ES-I3 (cell line): ENCODE data around the gene UBE2G2.
A peak's percentile ranks its signal among the peaks of the same experiment; 100 is the strongest.

Source experiments
- H3K36me3 ChIP-seq: 2 replicates; pipeline ENCODE4 v1.6.1; 2013; ENCODE audit warnings: mild to moderate bottlenecking, low read length, control low read depth, moderate library complexity; ENCODE audit not compliant: insufficient read depth
- H3K4me1 ChIP-seq: 2 replicates; pipeline ENCODE4 v1.6.1; 2013; ENCODE audit warnings: mild to moderate bottlenecking, control low read depth, low read length; ENCODE audit not compliant: insufficient read depth
- H3K9ac ChIP-seq: 2 replicates; pipeline ENCODE4 v1.6.1; 2013; ENCODE audit warnings: low read depth, mild to moderate bottlenecking, low read length, moderate library complexity
- H3K9me3 ChIP-seq: 2 replicates; pipeline ENCODE4 v1.6.1; 2013; ENCODE audit warnings: mild to moderate bottlenecking, low read length, moderate library complexity; ENCODE audit not compliant: control insufficient read depth, insufficient read depth

UBE2G2 gene

GRCh38 chr21:44751799-44752636, 49.6 kb downstream of the UBE2G2 start:
- Histone ChIP-seq H3K36me3 (no peaks in the 10 kb centered on the region), H3K4me1 (peaks cover 11% of the 10 kb centered on the region), H3K9ac (no peak overlapping the region), H3K9me3 (peaks cover 11% of the 10 kb centered on the region; the same call in 1 of the 2 replicates)

GRCh38 chr21:44751186-44751798, 50.3 kb downstream of the UBE2G2 start:
- Histone ChIP-seq H3K4me1 (peaks cover 11% of the 10 kb centered on the region), H3K36me3 (no peaks in the 10 kb centered on the region), H3K9ac (no peak overlapping the region), H3K9me3 (peaks cover 12% of the 10 kb centered on the region; the same call in 1 of the 2 replicates)

- H3K4me1 ChIP-seq: peaks cover 11% of the 10 kb centered on the region
- peaks cover 16% of the 10 kb centered on the region; the same call in 1 of the 2 replicates for H3K9me3 ChIP-seq
- no peak overlapping the region for H3K9ac ChIP-seq
- no peaks in the 10 kb centered on the region for H3K36me3 ChIP-seq
Observed at GRCh38 chr21:44750675-44751025, 51.0 kb downstream of the UBE2G2 start.

GRCh38 chr21:44749759-44750674, 51.6 kb downstream of the UBE2G2 start:
- peaks cover 16% of the 10 kb centered on the region; the same call in 1 of the 2 replicates for H3K9me3 ChIP-seq
- H3K36me3 ChIP-seq: no peaks in the 10 kb centered on the region
- peaks cover 11% of the 10 kb centered on the region for H3K4me1 ChIP-seq
- H3K9ac ChIP-seq: peak overlapping the region; percentile 51

- no peaks in the 10 kb centered on the region for H3K36me3 ChIP-seq
- H3K9ac ChIP-seq: peak overlapping the region; percentile 51
- H3K9me3 ChIP-seq: peaks cover 14% of the 10 kb centered on the region; the same call in 1 of the 2 replicates
Observed at GRCh38 chr21:44749116-44749758, 52.4 kb downstream of the UBE2G2 start.

GRCh38 chr21:44748621-44749020, 53.0 kb downstream of the UBE2G2 start:
- peaks cover 14% of the 10 kb centered on the region; the same call in 1 of the 2 replicates for H3K9me3 ChIP-seq

More at GRCh38 chr21:44749116-44749758, 52.4 kb downstream of the UBE2G2 start:
- peaks cover 11% of the 10 kb centered on the region for H3K4me1 ChIP-seq

GRCh38 chr21:44742418-44743153, 59.0 kb downstream of the UBE2G2 start:
- no peaks in the 10 kb centered on the region for H3K36me3 ChIP-seq
- H3K4me1 ChIP-seq: no peaks in the 10 kb centered on the region
- peaks cover 29% of the 10 kb centered on the region for H3K9me3 ChIP-seq
- no peak overlapping the region for H3K9ac ChIP-seq

More at GRCh38 chr21:44748621-44749020, 53.0 kb downstream of the UBE2G2 start:
- H3K4me1 ChIP-seq: peaks cover 11% of the 10 kb centered on the region
- no peaks in the 10 kb centered on the region for H3K36me3 ChIP-seq
- H3K9ac ChIP-seq: peak overlapping the region; percentile 51

- H3K9ac ChIP-seq: no peak overlapping the region
- H3K4me1 ChIP-seq: no peaks in the 10 kb centered on the region
- no peaks in the 10 kb centered on the region for H3K36me3 ChIP-seq
- peaks cover 30% of the 10 kb centered on the region for H3K9me3 ChIP-seq
Observed at GRCh38 chr21:44741921-44742320, 59.7 kb downstream of the UBE2G2 start.

- peaks cover 29% of the 10 kb centered on the region for H3K9me3 ChIP-seq
- H3K9ac ChIP-seq: no peak overlapping the region
Observed at GRCh38 chr21:44740742-44741141, 60.9 kb downstream of the UBE2G2 start.

GRCh38 chr21:44739316-44739715, 62.3 kb downstream of the UBE2G2 start:
- Histone ChIP-seq H3K9ac (no peak overlapping the region), H3K36me3 (no peaks in the 10 kb centered on the region), H3K4me1 (no peaks in the 10 kb centered on the region), H3K9me3 (peaks cover 29% of the 10 kb centered on the region)

More at GRCh38 chr21:44740742-44741141, 60.9 kb downstream of the UBE2G2 start:
- Histone ChIP-seq H3K36me3 (no peaks in the 10 kb centered on the region), H3K4me1 (no peaks in the 10 kb centered on the region)

- no peak overlapping the region for H3K9ac ChIP-seq
- no peaks in the 10 kb centered on the region for H3K36me3 ChIP-seq
- peaks cover 29% of the 10 kb centered on the region for H3K9me3 ChIP-seq
- H3K4me1 ChIP-seq: no peaks in the 10 kb centered on the region
Observed at GRCh38 chr21:44738621-44739020, 63.0 kb downstream of the UBE2G2 start.

GRCh38 chr21:44737706-44738354, 63.8 kb downstream of the UBE2G2 start:
- Histone ChIP-seq H3K9me3 (peaks cover 29% of the 10 kb centered on the region), H3K9ac (no peak overlapping the region), H3K36me3 (no peaks in the 10 kb centered on the region), H3K4me1 (no peaks in the 10 kb centered on the region)
